GM12892 (cell line): ENCODE results near the gene ARHGEF33.

Source experiments
- POLR2A ChIP-seq: IDR thresholded peaks from 2 replicates; pipeline ENCODE4 v1.6.1; 2011; ENCODE audit warnings: low read depth, low read length, control low read depth
- POLR2AphosphoS5 ChIP-seq: IDR thresholded peaks from 2 replicates; pipeline ENCODE4 v1.6.1; 2011; ENCODE audit warnings: low read depth, low read length, control low read depth
- TAF1 ChIP-seq: IDR thresholded peaks from 2 replicates; pipeline ENCODE4 v1.6.1; 2011; ENCODE audit warnings: low read depth, mild to moderate bottlenecking, control low read depth, low read length, borderline replicate concordance

DNA sequence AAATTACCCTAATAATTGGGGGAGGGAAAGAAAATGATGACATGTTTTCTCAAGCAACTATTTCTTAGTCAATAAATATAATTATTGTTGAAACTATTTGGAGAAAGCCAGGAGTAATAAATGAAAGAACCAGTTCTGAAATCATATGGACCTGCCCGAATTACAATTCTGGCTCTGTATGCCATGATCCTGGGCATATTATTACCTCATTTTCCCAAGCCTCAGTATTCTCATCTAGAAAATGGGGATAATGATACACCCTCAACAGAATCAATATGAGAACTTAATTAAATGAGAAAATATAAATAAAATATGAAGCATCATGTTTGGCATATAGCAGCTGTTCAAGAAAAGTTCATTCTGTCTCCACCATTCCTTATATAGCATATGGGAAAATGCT is 22.9 kb downstream of the ARHGEF33 start:
- TF ChIP-seq POLR2A (no peak), POLR2AphosphoS5 (no peak), TAF1 (no peak)
